ENCODE data around the gene GOLGA3. TPM values are rescaled to one million over a fixed set of nuclear protein-coding genes. Genes with fewer than 3 reads are reported as not detected.

The GOLGA3 gene
- total RNA-seq, 1 experiment from 2014 or later = 62.2 TPM

DNA sequence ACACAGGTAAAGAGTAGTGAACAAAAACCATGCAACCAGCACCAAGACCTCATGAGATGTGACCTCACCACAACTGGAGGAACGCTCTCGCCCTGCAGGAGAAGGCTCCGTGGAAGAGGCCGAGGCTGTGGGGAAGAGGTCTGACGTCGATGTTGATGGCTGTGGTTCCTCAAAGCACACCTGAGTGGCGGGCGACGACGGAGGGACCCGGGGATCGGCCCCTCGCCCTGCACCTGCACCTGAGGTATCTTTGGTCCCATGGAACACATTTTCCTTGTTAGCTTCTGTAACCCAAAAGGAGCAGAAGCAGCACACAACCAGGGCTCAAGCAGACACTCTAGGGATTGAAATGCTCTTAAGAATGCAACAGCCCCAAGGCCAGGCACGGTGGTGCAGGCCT, 40.9 kb upstream of the GOLGA3 start:
- DNase-seq = no peak
- H3K4me3 ChIP-seq (ENCODE audit: low read depth, low read length) = no peak overlapping the region
- no peaks in the 10 kb centered on the region for H3K4me1 ChIP-seq
- Mint-ChIP-seq H3K36me3 (ENCODE audit: insufficient read depth, unreplicated experiment) (peaks cover 53% of the 10 kb centered on the region), H3K27me3 (ENCODE audit: insufficient read depth, unreplicated experiment) (no peaks in the 10 kb centered on the region), H3K4me3 (ENCODE audit: unreplicated experiment) (no peak overlapping the region), H3K9me3 (ENCODE audit: unreplicated experiment) (peaks cover 13% of the 10 kb centered on the region), H3K27ac (ENCODE audit: unreplicated experiment) (no peak overlapping the region), H3K4me1 (ENCODE audit: low read depth, unreplicated experiment) (no peaks in the 10 kb centered on the region)
- H3K36me3 ChIP-seq (ENCODE audit: control insufficient read depth, insufficient read depth, low read length) = peaks cover 1% of the 10 kb centered on the region; the same call in 1 of the 2 replicates
- peaks cover 4% of the 10 kb centered on the region; the same call in 1 of the 2 replicates for H3K9me3 ChIP-seq
- TF ChIP-seq, protein P1, sequence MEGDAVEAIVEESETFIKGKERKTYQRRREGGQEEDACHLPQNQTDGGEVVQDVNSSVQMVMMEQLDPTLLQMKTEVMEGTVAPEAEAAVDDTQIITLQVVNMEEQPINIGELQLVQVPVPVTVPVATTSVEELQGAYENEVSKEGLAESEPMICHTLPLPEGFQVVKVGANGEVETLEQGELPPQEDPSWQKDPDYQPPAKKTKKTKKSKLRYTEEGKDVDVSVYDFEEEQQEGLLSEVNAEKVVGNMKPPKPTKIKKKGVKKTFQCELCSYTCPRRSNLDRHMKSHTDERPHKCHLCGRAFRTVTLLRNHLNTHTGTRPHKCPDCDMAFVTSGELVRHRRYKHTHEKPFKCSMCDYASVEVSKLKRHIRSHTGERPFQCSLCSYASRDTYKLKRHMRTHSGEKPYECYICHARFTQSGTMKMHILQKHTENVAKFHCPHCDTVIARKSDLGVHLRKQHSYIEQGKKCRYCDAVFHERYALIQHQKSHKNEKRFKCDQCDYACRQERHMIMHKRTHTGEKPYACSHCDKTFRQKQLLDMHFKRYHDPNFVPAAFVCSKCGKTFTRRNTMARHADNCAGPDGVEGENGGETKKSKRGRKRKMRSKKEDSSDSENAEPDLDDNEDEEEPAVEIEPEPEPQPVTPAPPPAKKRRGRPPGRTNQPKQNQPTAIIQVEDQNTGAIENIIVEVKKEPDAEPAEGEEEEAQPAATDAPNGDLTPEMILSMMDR (IDR thresholded peaks at IDR 0.05; ENCODE audit: insufficient read depth in 1 of 2, low read depth in 1 of 2, low read length in 1 of 2, severe bottlenecking in 1 of 2, unreplicated experiment in 1 of 2) = no peak
- intact Hi-C loops (cut with micrococcal nuclease; ENCODE audit: unreplicated experiment) = no loop called here
- BruUV-seq (replicated peaks) = no TSS peak
- H3K27me3 ChIP-seq (replicated peaks; ENCODE audit: control insufficient read depth, insufficient read depth, low read length) = no peaks in the 10 kb centered on the region
- ChIA-PET CTCF (no interaction called here), POLR2A (no interaction called here)

DNA sequence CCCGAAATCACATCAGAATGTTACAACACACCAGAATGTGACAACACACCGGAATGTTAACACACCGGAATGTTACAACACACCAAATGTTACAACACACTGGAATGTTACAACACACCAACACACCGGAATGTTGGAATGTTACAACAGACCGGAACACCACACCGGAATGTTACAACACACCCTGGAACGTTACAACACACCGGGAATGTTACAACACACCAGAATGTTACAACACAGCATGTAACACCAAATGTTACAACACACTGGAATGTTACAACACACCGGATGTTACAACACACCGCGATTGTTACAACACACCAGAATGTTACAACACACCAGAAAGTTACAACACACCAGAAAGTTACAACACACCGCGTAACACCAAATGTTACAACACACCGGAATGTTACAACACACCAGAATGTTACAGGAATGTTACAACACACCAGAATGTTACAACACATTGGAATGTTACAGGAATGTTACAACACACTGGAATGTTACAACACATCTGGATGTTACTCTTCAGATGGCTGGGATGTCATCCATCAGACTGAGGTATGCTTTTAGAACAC, 37.7 kb upstream of the GOLGA3 start:
- TF ChIP-seq, protein P1 (IDR thresholded peaks at IDR 0.05; ENCODE audit: insufficient read depth in 1 of 2, low read depth in 1 of 2, low read length in 1 of 2, severe bottlenecking in 1 of 2, unreplicated experiment in 1 of 2) = no peak
- peaks cover 4% of the 10 kb centered on the region; the same call in 1 of the 2 replicates for H3K9me3 ChIP-seq
- H3K36me3 ChIP-seq (ENCODE audit: control insufficient read depth, insufficient read depth, low read length) = peaks cover 1% of the 10 kb centered on the region; the same call in 1 of the 2 replicates
- Mint-ChIP-seq H3K9me3 (ENCODE audit: unreplicated experiment) (peaks cover 13% of the 10 kb centered on the region), H3K4me1 (ENCODE audit: low read depth, unreplicated experiment) (no peaks in the 10 kb centered on the region), H3K27ac (ENCODE audit: unreplicated experiment) (peak overlapping the region; percentile 74), H3K27me3 (ENCODE audit: insufficient read depth, unreplicated experiment) (no peaks in the 10 kb centered on the region), H3K4me3 (ENCODE audit: unreplicated experiment) (no peak overlapping the region), H3K36me3 (ENCODE audit: insufficient read depth, unreplicated experiment) (peaks cover 48% of the 10 kb centered on the region)
- POLR2A ChIA-PET = no interaction called here
- peak; percentile 33 to 44 for DNase-seq
- no peaks in the 10 kb centered on the region for H3K27me3 ChIP-seq (replicated peaks; ENCODE audit: control insufficient read depth, insufficient read depth, low read length)
- H3K4me1 ChIP-seq = no peaks in the 10 kb centered on the region
- BruUV-seq (replicated peaks) = no TSS peak
- no peak overlapping the region for H3K4me3 ChIP-seq (ENCODE audit: low read depth, low read length)
- CTCF ChIA-PET = no interaction called here
- intact Hi-C loops (cut with micrococcal nuclease; ENCODE audit: unreplicated experiment) = no loop called here

DNA sequence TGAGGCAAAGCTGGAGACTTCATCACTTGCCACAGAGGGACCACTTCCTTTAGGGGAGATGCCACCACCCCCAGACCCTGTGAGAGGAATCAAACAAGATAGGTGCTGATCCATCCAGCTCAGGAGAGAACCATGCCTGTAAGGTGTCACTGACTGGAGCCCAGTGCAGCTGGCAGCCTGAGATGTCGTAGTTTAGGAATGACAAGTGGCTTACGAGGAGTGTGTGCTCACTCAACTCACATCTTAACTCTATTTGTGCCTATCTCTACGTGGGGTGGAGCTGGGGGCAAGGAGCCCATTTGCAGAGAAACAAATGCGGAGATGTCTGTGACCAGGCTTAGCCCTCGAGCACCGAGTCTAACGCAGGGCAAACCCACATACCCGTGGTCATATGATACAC, 32.9 kb upstream of the GOLGA3 start:
- TF ChIP-seq, protein P1 (IDR thresholded peaks at IDR 0.05; ENCODE audit: insufficient read depth in 1 of 2, low read depth in 1 of 2, low read length in 1 of 2, severe bottlenecking in 1 of 2, unreplicated experiment in 1 of 2) = no peak
- ChIA-PET CTCF (no interaction called here), POLR2A (no interaction called here)
- no peaks in the 10 kb centered on the region for H3K4me1 ChIP-seq
- no peaks in the 10 kb centered on the region for H3K27me3 ChIP-seq (replicated peaks; ENCODE audit: control insufficient read depth, insufficient read depth, low read length)
- H3K36me3 ChIP-seq (ENCODE audit: control insufficient read depth, insufficient read depth, low read length) = no peaks in the 10 kb centered on the region; the same call in 1 of the 2 replicates
- Mint-ChIP-seq H3K27ac (ENCODE audit: unreplicated experiment) (no peak overlapping the region), H3K9me3 (ENCODE audit: unreplicated experiment) (no peaks in the 10 kb centered on the region), H3K4me3 (ENCODE audit: unreplicated experiment) (no peak overlapping the region), H3K36me3 (ENCODE audit: insufficient read depth, unreplicated experiment) (peaks cover 23% of the 10 kb centered on the region), H3K27me3 (ENCODE audit: insufficient read depth, unreplicated experiment) (no peaks in the 10 kb centered on the region), H3K4me1 (ENCODE audit: low read depth, unreplicated experiment) (no peaks in the 10 kb centered on the region)
- intact Hi-C loops (cut with micrococcal nuclease; ENCODE audit: unreplicated experiment) = no loop called here
- no peaks in the 10 kb centered on the region; the same call in 1 of the 2 replicates for H3K9me3 ChIP-seq
- H3K4me3 ChIP-seq (ENCODE audit: low read depth, low read length) = no peak overlapping the region
- DNase-seq = no peak
- BruUV-seq (replicated peaks) = no TSS peak
